Spleen (tissue), 11 donors: ENCODE results near the gene CARM1. TPM values are rescaled to one million over a fixed set of nuclear protein-coding genes. Genes with fewer than 3 reads are reported as not detected.
"Not testable (repeated sequence)": the region's sequence is repeated elsewhere in the genome, so short reads cannot be mapped to it uniquely, and the experiment has no call there.

Experiments
- DNase-seq: peaks from one replicate; pipeline ENCODE4 v3.0.0-alpha.2; 2020
- H3K27ac ChIP-seq, 8 donors: fragments of 200-600 bp; sonication (generic) in 7 of 8; 1 replicate in 4 of 8; 2 replicates in 4 of 8; pipeline versions ENCODE4 v1.5.0 to v1.8.0; 2016 to 2021; ENCODE audit warnings: inconsistent platforms in 4 of 8, mild to moderate bottlenecking in 4 of 8, moderate library complexity in 1 of 8
- H3K27me3 ChIP-seq, 7 donors: fragments of 200-600 bp; sonication (generic) in 6 of 7; replicated peaks in 1 of 7; 1 replicate in 4 of 7; 2 replicates in 3 of 7; pipeline versions ENCODE4 v1.5.0 to v1.8.0; 2016 to 2021; ENCODE audit warnings: inconsistent platforms in 3 of 7, mild to moderate bottlenecking in 1 of 7
- H3K36me3 ChIP-seq, 6 donors: fragments of 200-600 bp; sonication (generic) in 5 of 6; 1 replicate in 4 of 6; 2 replicates in 2 of 6; pipeline versions ENCODE4 v1.5.0 to v1.8.0; 2016 to 2021; ENCODE audit warnings: inconsistent platforms in 2 of 6
- H3K4me1 ChIP-seq, 6 donors: fragments of 200-600 bp; sonication (generic) in 5 of 6; 1 replicate in 3 of 6; 2 replicates in 3 of 6; pipeline versions ENCODE4 v1.5.0 to v1.8.0; 2016 to 2021; ENCODE audit warnings: inconsistent platforms in 3 of 6
- H3K4me3 ChIP-seq, 8 donors: fragments of 200-600 bp; sonication (generic) in 7 of 8; 1 replicate in 4 of 8; 2 replicates in 4 of 8; pipeline versions ENCODE4 v1.5.0 to v1.8.0; 2016 to 2021; ENCODE audit warnings: inconsistent platforms in 4 of 8, mild to moderate bottlenecking in 4 of 8, moderate library complexity in 2 of 8
- H3K9me3 ChIP-seq, 8 donors: fragments of 200-600 bp; sonication (generic) in 7 of 8; 1 replicate in 4 of 8; 2 replicates in 4 of 8; pipeline versions ENCODE4 v1.5.0 to v1.8.0; 2016 to 2021; ENCODE audit warnings: inconsistent platforms in 4 of 8
- CTCF ChIP-seq, 11 experiments: fragments of 200-600 bp in 7 of 11; fragments of 450-650 bp in 4 of 11; sonication (generic) in 4 of 11; IDR thresholded peaks in 8 of 11; conservative IDR thresholded peaks in 3 of 11; 1 replicate in 7 of 11; 2 replicates in 4 of 11; pipeline versions ENCODE4 v1.4.0 to v1.8.0; 2016 to 2021; ENCODE audit warnings: antibody characterized with exemption in 11 of 11, inconsistent platforms in 4 of 11, mild to moderate bottlenecking in 1 of 11
- POLR2A ChIP-seq, 3 donors: fragments of 450-650 bp; IDR thresholded peaks; one replicate each; pipeline ENCODE4 v1.5.1; 2017; ENCODE audit warnings: antibody characterized with exemption in 3 of 3, mild to moderate bottlenecking in 1 of 3
- POLR2AphosphoS5 ChIP-seq, 3 donors: sonication (generic); formaldehyde crosslinking; IDR thresholded peaks; one replicate each; pipeline ENCODE4 v1.5.1; 2017; ENCODE audit warnings: antibody characterized with exemption in 3 of 3
- WGBS, 5 donors: extraction: QIAGEN DNeasy Blood & Tissue Kit in 3 of 5; methylation state at CpG; one replicate each; pipeline versions ENCODE4 v1.1.5 to v1.1.7; 2013 to 2018; 5-methylcytosine and 5-hydroxymethylcytosine counted together
- intact Hi-C: fragments of 100-400 bp; cut with DNase I; formaldehyde crosslinking; loops from one replicate; pipeline ENCODE4 v1.15.0; 2023; ENCODE audit warnings: low total_unique reads
- polyA plus RNA-seq, 3 donors: library from polyadenylated mRNA; stranded (reverse); fragments of 200-250 nt; gene quantifications; one replicate each; pipeline ENCODE4 v1.2.1, GENCODE V29; 2013
- total RNA-seq, 7 donors: library from RNA; depleted of rRNA in 3 of 7; stranded (reverse); fragments of >200 nt in 3 of 7; fragmentation: NEBNext Ultra II Directional in 4 of 7; extraction: Animal tissue kit (Norgen Biotek cat#: 25700) in 4 of 7; gene quantifications; one replicate each; pipeline versions ENCODE4 v1.1.0 to v1.2.1, GENCODE V29; 2016 to 2021
- donor health status: healthy with polysubstance abuse.
- donor health status: DM: no; HTN: no; CAD: no; lungs with moderate emphysema.
- donor health status: DM: no; HTN: no; CAD: no.
- donor health status: Bipolar disorder and iron deficiency.
- donor health status: healthy.
- donor health status: DM: no; HTN: no; CAD: no.
- donor health status: DM: yes; HTN: yes; CAD: no.

The CARM1 gene
- total and polyA plus RNA-seq, 10 donors: 13.6 to 32.0 (median 24.6) TPM

GRCh38 chr19:10945264-10945663, 73.9 kb downstream of the CARM1 start:
- peaks cover 0 to 13% (median 7%) of the 10 kb centered on the region in 6 donors for H3K4me1 ChIP-seq
- no peak for DNase-seq
- 84 to 92% (median 86%) methylated on average over 4 of the region's 4 CpGs for WGBS, 5 donors
- no peak overlapping the region for H3K4me3 ChIP-seq
- intact Hi-C loops: no loop called here
- H3K27ac ChIP-seq: no peak overlapping the region
- TF ChIP-seq CTCF (IDR thresholded peaks at IDR 0.05 in 8 of 11, conservative IDR thresholded peaks at IDR 0.05 in 3 of 11) (no peak), POLR2A (IDR thresholded peaks at IDR 0.05) (no peak), POLR2AphosphoS5 (IDR thresholded peaks at IDR 0.05) (no peak)
- H3K9me3 ChIP-seq: no peaks in the 10 kb centered on the region
- no peaks in the 10 kb centered on the region for H3K27me3 ChIP-seq
- H3K36me3 ChIP-seq: no peaks in the 10 kb centered on the region

- peak overlapping the region in 5 of 8 donors; percentile 8 to 56 (median 35) for H3K27ac ChIP-seq
- no peaks in the 10 kb centered on the region for H3K27me3 ChIP-seq
- H3K36me3 ChIP-seq: no peaks in the 10 kb centered on the region
- no peaks in the 10 kb centered on the region for H3K9me3 ChIP-seq
- no peak overlapping the region for H3K4me3 ChIP-seq
- intact Hi-C loops: no loop called here
- WGBS, 5 donors: 79 to 90% (median 89%) methylated on average over 6 of the region's 6 CpGs
- DNase-seq: no peak
- TF ChIP-seq CTCF (IDR thresholded peaks at IDR 0.05 in 8 of 11, conservative IDR thresholded peaks at IDR 0.05 in 3 of 11) (no peak), POLR2AphosphoS5 (IDR thresholded peaks at IDR 0.05) (no peak), POLR2A (IDR thresholded peaks at IDR 0.05) (no peak)
- peaks cover 0 to 8% (median 4%) of the 10 kb centered on the region in 6 donors for H3K4me1 ChIP-seq
Measured at GRCh38 chr19:10946958-10947657, 75.8 kb downstream of the CARM1 start.

GRCh38 chr19:10952809-10953208, 81.5 kb downstream of the CARM1 start:
- Histone ChIP-seq H3K4me1 (peaks cover 0 to 7% (median 0%) of the 10 kb centered on the region in 6 donors), H3K27ac (no peak overlapping the region), H3K36me3 (no peaks in the 10 kb centered on the region), H3K27me3 (no peaks in the 10 kb centered on the region), H3K9me3 (no peaks in the 10 kb centered on the region), H3K4me3 (no peak overlapping the region)
- no peak for DNase-seq
- intact Hi-C loops: no loop called here
- WGBS, 5 donors: 88 to 99% (median 97%) methylated on average over 6 of the region's 6 CpGs
- TF ChIP-seq POLR2A (IDR thresholded peaks at IDR 0.05) (no peak), CTCF (IDR thresholded peaks at IDR 0.05 in 8 of 11, conservative IDR thresholded peaks at IDR 0.05 in 3 of 11) (no peak), POLR2AphosphoS5 (IDR thresholded peaks at IDR 0.05) (no peak)

GRCh38 chr19:10959277-10959968, 88.1 kb downstream of the CARM1 start:
- 95 to 96% (median 95%) methylated on average over 19 of the region's 19 CpGs for WGBS, 5 donors
- H3K4me3 ChIP-seq: peak overlapping the region in 5 of 8 donors; percentile 60 to 92 (median 84)
- peak overlapping the region in 6 of 8 donors; percentile 93 to 97 (median 94) for H3K27ac ChIP-seq

More at GRCh38 chr19:10959277-10959968, 88.1 kb downstream of the CARM1 start:
- peaks cover 20 to 46% (median 38%) of the 10 kb centered on the region in 6 donors for H3K4me1 ChIP-seq
- H3K9me3 ChIP-seq, intact Hi-C loops, H3K27me3 ChIP-seq, DNase-seq, H3K36me3 ChIP-seq: not testable (repeated sequence)
